HL-60 (cell line): Measurements from ENCODE around the gene NPSR1.

Source experiments
- DNase-seq, 2 experiments: peaks; one replicate each; pipeline ENCODE4 v3.0.0-alpha.2; 2010 to 2020; ENCODE audit warnings: low read depth in 1 of 2, low spot score in 1 of 2
- H3K27ac ChIP-seq: fragments of 250-450 bp; sonication (Bioruptor Pico); replicated peaks from 2 replicates; pipeline ENCODE4 v1.5.1; 2020; ENCODE audit warnings: mild to moderate bottlenecking, moderate library complexity
- H3K27me3 ChIP-seq: fragments of 250-450 bp; sonication (Bioruptor Pico); 2 replicates; pipeline ENCODE4 v1.5.1; 2021; ENCODE audit warnings: mild to moderate bottlenecking, moderate library complexity; ENCODE audit not compliant: insufficient read depth, poor library complexity, severe bottlenecking
- H3K4me3 ChIP-seq: replicated peaks from 2 replicates; pipeline ENCODE4 v1.5.1; 2011; ENCODE audit warnings: mild to moderate bottlenecking, control low read depth, low read length; ENCODE audit not compliant: insufficient read depth
- GABPA ChIP-seq: IDR thresholded peaks from 2 replicates; pipeline ENCODE4 v1.6.1; 2012; ENCODE audit warnings: low read depth
- POLR2AphosphoS5 ChIP-seq: IDR thresholded peaks from 2 replicates; pipeline ENCODE4 v1.6.1; 2012; ENCODE audit warnings: low read depth
- SPI1 ChIP-seq: IDR thresholded peaks from 2 replicates; pipeline ENCODE4 v1.6.1; 2012; ENCODE audit warnings: low read depth, mild to moderate bottlenecking, borderline replicate concordance
- TF ChIP-seq, protein P1 (sequence below): IDR thresholded peaks from one replicate; pipeline ENCODE4 v1.5.1; 2011; ENCODE audit warnings: low read length, control low read depth, inconsistent platforms; ENCODE audit not compliant: insufficient read depth
- TF ChIP-seq, protein P2 (sequence below): IDR thresholded peaks from 2 replicates; pipeline ENCODE4 v1.6.1; 2012; ENCODE audit warnings: low read depth; ENCODE audit not compliant: insufficient replicate concordance

The NPSR1 gene

DNA sequence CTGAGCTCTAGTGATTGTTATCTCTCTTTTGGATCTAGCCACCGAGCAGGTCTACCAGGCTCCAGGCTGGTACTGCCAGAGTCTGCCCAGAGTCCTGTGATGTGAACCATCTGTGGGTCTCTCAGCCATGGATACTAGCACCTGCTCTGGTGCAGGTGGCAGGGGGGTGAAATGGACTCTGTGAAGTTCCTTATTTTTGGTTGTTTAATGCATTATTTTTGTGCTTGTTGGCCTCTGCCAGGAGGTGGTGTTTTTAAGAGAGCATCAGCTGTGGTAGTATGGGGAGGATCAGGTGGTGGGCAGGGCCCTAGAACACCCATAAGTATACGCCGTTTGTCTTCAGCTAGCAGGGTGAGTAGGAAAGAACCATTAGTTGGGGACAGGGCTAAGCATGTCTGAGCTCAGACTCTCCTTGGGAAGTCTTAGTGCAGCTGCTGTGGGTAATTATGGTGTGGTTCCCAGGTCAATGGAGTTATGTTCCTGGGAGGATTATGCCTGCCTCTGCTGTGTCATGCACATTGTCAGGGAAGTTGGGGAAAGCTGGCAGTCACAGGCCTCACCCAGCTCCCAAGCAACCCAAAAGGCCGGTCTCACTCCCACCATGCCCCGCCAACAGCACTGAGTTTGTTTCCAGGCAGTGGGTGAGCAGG is 81.8 kb downstream of the NPSR1 start:
- Histone ChIP-seq H3K27me3 (no peaks in the 10 kb centered on the region), H3K4me3 (no peak overlapping the region), H3K27ac (no peak overlapping the region)
- TF ChIP-seq SPI1 (no peak), POLR2AphosphoS5 (no peak), GABPA (no peak)
- TF ChIP-seq, protein P1, sequence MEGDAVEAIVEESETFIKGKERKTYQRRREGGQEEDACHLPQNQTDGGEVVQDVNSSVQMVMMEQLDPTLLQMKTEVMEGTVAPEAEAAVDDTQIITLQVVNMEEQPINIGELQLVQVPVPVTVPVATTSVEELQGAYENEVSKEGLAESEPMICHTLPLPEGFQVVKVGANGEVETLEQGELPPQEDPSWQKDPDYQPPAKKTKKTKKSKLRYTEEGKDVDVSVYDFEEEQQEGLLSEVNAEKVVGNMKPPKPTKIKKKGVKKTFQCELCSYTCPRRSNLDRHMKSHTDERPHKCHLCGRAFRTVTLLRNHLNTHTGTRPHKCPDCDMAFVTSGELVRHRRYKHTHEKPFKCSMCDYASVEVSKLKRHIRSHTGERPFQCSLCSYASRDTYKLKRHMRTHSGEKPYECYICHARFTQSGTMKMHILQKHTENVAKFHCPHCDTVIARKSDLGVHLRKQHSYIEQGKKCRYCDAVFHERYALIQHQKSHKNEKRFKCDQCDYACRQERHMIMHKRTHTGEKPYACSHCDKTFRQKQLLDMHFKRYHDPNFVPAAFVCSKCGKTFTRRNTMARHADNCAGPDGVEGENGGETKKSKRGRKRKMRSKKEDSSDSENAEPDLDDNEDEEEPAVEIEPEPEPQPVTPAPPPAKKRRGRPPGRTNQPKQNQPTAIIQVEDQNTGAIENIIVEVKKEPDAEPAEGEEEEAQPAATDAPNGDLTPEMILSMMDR = no peak
- TF ChIP-seq, protein P2, sequence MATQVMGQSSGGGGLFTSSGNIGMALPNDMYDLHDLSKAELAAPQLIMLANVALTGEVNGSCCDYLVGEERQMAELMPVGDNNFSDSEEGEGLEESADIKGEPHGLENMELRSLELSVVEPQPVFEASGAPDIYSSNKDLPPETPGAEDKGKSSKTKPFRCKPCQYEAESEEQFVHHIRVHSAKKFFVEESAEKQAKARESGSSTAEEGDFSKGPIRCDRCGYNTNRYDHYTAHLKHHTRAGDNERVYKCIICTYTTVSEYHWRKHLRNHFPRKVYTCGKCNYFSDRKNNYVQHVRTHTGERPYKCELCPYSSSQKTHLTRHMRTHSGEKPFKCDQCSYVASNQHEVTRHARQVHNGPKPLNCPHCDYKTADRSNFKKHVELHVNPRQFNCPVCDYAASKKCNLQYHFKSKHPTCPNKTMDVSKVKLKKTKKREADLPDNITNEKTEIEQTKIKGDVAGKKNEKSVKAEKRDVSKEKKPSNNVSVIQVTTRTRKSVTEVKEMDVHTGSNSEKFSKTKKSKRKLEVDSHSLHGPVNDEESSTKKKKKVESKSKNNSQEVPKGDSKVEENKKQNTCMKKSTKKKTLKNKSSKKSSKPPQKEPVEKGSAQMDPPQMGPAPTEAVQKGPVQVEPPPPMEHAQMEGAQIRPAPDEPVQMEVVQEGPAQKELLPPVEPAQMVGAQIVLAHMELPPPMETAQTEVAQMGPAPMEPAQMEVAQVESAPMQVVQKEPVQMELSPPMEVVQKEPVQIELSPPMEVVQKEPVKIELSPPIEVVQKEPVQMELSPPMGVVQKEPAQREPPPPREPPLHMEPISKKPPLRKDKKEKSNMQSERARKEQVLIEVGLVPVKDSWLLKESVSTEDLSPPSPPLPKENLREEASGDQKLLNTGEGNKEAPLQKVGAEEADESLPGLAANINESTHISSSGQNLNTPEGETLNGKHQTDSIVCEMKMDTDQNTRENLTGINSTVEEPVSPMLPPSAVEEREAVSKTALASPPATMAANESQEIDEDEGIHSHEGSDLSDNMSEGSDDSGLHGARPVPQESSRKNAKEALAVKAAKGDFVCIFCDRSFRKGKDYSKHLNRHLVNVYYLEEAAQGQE = no peak
- DNase-seq = no peak

DNA sequence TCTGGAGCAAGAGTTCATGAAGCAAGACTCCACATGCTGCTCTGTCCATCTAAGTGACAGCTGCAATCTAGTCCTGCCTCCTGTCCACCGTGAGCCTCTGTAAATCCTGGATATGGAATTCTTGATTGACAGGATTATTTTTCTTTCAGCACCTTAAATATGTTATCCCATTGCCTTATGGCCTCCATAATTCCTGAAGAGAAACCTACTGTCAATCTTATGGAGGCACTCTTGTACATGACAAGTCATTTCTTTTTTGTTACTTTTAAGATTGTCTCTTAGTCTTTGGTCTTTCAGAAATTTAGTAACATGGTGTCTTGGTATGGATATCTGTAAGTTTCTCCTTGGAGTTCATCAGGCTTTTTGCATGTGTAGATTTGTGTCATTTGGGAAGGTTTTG is 82.8 kb downstream of the NPSR1 start:
- Histone ChIP-seq H3K4me3 (no peak overlapping the region), H3K27me3 (no peaks in the 10 kb centered on the region), H3K27ac (no peak overlapping the region)
- TF ChIP-seq GABPA (no peak), SPI1 (no peak), POLR2AphosphoS5 (no peak)
- TF ChIP-seq, protein P2 = no peak
- TF ChIP-seq, protein P1 = no peak
- no peak for DNase-seq

DNA sequence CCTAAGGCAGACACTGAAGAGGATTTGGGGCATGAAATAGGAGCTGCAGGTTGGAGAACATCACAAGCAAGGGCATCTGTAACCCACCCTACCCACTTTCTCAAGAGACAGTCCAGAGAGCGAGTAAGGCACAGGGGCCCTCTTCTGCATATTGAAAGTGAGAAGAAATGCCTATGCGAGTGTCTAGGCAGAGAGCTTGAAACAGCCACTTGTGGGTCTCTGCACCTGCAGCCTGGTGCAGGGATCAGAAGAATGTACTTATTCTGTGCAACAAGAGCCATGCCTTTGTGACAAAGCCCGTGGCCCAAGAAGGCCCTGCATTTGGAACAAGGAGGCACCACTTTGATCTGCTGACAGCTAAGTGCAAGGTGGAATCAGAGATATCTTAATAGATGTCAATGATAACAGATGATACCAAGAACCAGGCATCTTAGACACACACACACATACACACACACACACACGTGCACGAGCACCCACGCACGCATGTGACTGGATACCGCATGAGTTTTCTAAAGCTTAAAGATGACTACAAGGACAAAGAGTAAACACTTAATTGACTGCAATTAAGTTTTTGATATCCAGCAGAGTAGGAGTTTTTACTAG is 89.3 kb downstream of the NPSR1 start:
- no peak overlapping the region for H3K4me3 ChIP-seq
- DNase-seq = no peak
- no peak overlapping the region for H3K27ac ChIP-seq
- H3K27me3 ChIP-seq = no peaks in the 10 kb centered on the region
- TF ChIP-seq, protein P2 = no peak
- TF ChIP-seq SPI1 = no peak
- TF ChIP-seq, protein P1 = no peak
